ENCODE data around the gene LCP1. TPM values are rescaled to one million over a fixed set of nuclear protein-coding genes. Genes with fewer than 3 reads are reported as not detected.

The LCP1 gene
- polyA plus RNA-seq, 1 donor (not counting 4 experiments of a cell fraction or from before 2014, with no cell fraction given), result 2.5 TPM

- H4K20me1 ChIP-seq (ENCODE audit: control insufficient read depth, extremely low read depth, insufficient read depth, low read length), result no peaks in the 10 kb centered on the region
- H3K9me1 ChIP-seq (ENCODE audit: control insufficient read depth, extremely low read depth, insufficient read depth, low read length), result no peaks in the 10 kb centered on the region
- no peak overlapping the region for H3K4me2 ChIP-seq (ENCODE audit: control insufficient read depth, extremely low read depth, insufficient read depth, low read depth, low read length)
- H3K79me2 ChIP-seq (ENCODE audit: control insufficient read depth, insufficient read depth, low read length), result no peaks in the 10 kb centered on the region
- no peaks in the 10 kb centered on the region for H3K4me1 ChIP-seq (ENCODE audit: control insufficient read depth, extremely low read depth, insufficient read depth, low read length)
- H3K9ac ChIP-seq (ENCODE audit: control insufficient read depth, extremely low read depth, insufficient read depth, low read length), result no peak overlapping the region
- H2AFZ ChIP-seq (ENCODE audit: control insufficient read depth, low read length), result no peak overlapping the region
- DNase-seq (ENCODE audit: low read depth, low spot score) (no peak), FAIRE-seq (no peak)
- no peak overlapping the region for H3K27ac ChIP-seq (ENCODE audit: control insufficient read depth, insufficient read depth, low read length)
- dilution Hi-C loops (cut with MboI; ENCODE audit: extremely low pct_ligation_motif_present, low sequenced_read_pairs), result no loop called here
- no peaks in the 10 kb centered on the region for H3K36me3 ChIP-seq (ENCODE audit: control insufficient read depth in 2 of 2, extremely low read depth in 1 of 2, insufficient read depth in 2 of 2, low read length in 2 of 2)
- H3K27me3 ChIP-seq (ENCODE audit: control insufficient read depth, extremely low read depth, insufficient read depth, low read length), result peaks cover 4% of the 10 kb centered on the region
- H3K4me3 ChIP-seq (ENCODE audit: control insufficient read depth in 2 of 3, extremely low read depth in 1 of 3, insufficient read depth in 2 of 3, low read depth in 1 of 3, low read length in 3 of 3), result no peak overlapping the region
- no peaks in the 10 kb centered on the region for H3K9me3 ChIP-seq (ENCODE audit: control insufficient read depth, low read depth, low read length)
- TF ChIP-seq CTCF (optimal IDR thresholded peaks at IDR 0.05 in 1 of 3, IDR thresholded peaks at IDR 0.05 in 1 of 3, conservative IDR thresholded peaks at IDR 0.05 in 1 of 3; ENCODE audit: extremely low read depth in 1 of 3, insufficient read depth in 2 of 3, low read length in 3 of 3), result no peak
- TF ChIP-seq EZH2 (IDR thresholded peaks at IDR 0.05; ENCODE audit: low read length), result no peak
Observed at GRCh38 chr13:46145135-46145534, 36.8 kb downstream of the LCP1 start.

- H4K20me1 ChIP-seq (ENCODE audit: control insufficient read depth, extremely low read depth, insufficient read depth, low read length), result no peaks in the 10 kb centered on the region
- FAIRE-seq, result no peak
Observed at GRCh38 chr13:46143184-46143701, 38.7 kb downstream of the LCP1 start.

More at GRCh38 chr13:46143184-46143701, 38.7 kb downstream of the LCP1 start:
- Histone ChIP-seq H3K79me2 (ENCODE audit: control insufficient read depth, insufficient read depth, low read length) (no peaks in the 10 kb centered on the region), H3K4me1 (ENCODE audit: control insufficient read depth, extremely low read depth, insufficient read depth, low read length) (no peaks in the 10 kb centered on the region), H3K27me3 (ENCODE audit: control insufficient read depth, extremely low read depth, insufficient read depth, low read length) (no peaks in the 10 kb centered on the region), H3K27ac (ENCODE audit: control insufficient read depth, insufficient read depth, low read length) (no peak overlapping the region), H2AFZ (ENCODE audit: control insufficient read depth, low read length) (no peak overlapping the region), H3K36me3 (ENCODE audit: control insufficient read depth in 2 of 2, extremely low read depth in 1 of 2, insufficient read depth in 2 of 2, low read length in 2 of 2) (no peaks in the 10 kb centered on the region), H3K9me3 (ENCODE audit: control insufficient read depth, low read depth, low read length) (no peaks in the 10 kb centered on the region), H3K4me3 (ENCODE audit: control insufficient read depth in 2 of 3, extremely low read depth in 1 of 3, insufficient read depth in 2 of 3, low read depth in 1 of 3, low read length in 3 of 3) (no peak overlapping the region), H3K9me1 (ENCODE audit: control insufficient read depth, extremely low read depth, insufficient read depth, low read length) (no peaks in the 10 kb centered on the region), H3K4me2 (ENCODE audit: control insufficient read depth, extremely low read depth, insufficient read depth, low read depth, low read length) (no peak overlapping the region), H3K9ac (ENCODE audit: control insufficient read depth, extremely low read depth, insufficient read depth, low read length) (no peak overlapping the region)
- DNase-seq (ENCODE audit: low read depth, low spot score), result no peak
- dilution Hi-C loops (cut with MboI; ENCODE audit: extremely low pct_ligation_motif_present, low sequenced_read_pairs), result no loop called here
- TF ChIP-seq EZH2 (IDR thresholded peaks at IDR 0.05; ENCODE audit: low read length) (no peak), CTCF (optimal IDR thresholded peaks at IDR 0.05 in 1 of 3, IDR thresholded peaks at IDR 0.05 in 1 of 3, conservative IDR thresholded peaks at IDR 0.05 in 1 of 3; ENCODE audit: extremely low read depth in 1 of 3, insufficient read depth in 2 of 3, low read length in 3 of 3) (no peak)
